Erythroblast (primary cell): ENCODE results near the gene THYN1.
"Not testable (repeated sequence)": the region's sequence is repeated elsewhere in the genome, so short reads cannot be mapped to it uniquely, and the experiment has no call there.

Experiments used
- DNase-seq, 2 experiments: peaks; one replicate each; lab custom pipeline; 2025; lab: John Stamatoyannopoulos, UW
- GATA1 ChIP-seq: IDR thresholded peaks from 2 replicates; pipeline ENCODE4 v1.6.1; 2011; ENCODE audit warnings: low read depth, mild to moderate bottlenecking, control low read depth, low read length, moderate library complexity
- POLR2A ChIP-seq: IDR thresholded peaks from 2 replicates; pipeline ENCODE4 v1.6.1; 2011; ENCODE audit warnings: mild to moderate bottlenecking, low read length

The THYN1 gene

DNA sequence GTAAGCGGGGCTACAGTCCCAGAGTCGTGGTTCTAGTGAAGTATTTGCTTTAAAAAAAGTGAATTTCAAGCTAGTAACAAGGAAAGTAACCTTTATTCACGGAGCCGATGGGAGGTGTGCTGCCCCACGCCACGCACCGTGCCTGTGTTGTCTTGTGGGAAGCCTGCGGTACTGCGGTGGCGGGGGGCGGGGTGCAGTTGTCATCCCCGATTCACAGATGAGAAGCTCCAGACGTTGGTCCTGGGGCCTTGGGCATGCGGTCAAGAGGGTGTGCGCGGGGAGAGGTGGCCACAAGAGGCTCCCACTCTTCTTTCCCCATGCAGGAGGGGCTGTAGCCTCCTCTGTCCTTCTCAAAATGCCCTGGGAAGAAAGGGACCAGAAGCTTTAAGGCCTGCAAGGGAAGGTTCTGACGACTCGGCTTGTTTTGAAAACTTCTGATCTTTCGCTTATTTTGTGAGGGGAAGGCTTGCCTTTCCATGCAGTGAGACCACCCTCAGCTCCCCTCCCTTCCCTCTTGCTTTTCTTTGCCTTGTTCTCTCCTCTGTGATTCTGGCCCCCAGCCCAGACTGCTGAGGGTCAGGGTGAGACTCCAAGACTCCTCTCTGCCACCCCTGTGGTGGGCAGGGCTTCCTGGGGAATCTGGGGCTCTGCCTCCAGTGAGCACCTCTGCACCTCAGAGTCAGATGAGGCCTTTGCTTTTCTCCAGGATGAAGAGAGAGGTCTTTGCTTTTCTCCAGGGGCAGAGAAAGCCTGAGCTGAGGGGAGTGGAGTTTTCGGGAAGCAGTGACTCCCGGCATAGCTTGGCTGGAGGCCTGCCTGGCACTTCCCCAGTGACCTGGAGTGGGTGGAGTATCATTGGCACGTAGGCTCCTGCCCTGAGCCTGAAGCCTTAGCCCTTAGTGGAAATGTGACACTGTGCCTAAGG is 29.2 kb upstream of the THYN1 start:
- no peak for DNase-seq
- no peak for TF ChIP-seq GATA1
- no peak for TF ChIP-seq POLR2A

- DNase-seq = not testable (repeated sequence)
Observed at GRCh38 chr11:134281635-134282034, 28.5 kb upstream of the THYN1 start.

DNA sequence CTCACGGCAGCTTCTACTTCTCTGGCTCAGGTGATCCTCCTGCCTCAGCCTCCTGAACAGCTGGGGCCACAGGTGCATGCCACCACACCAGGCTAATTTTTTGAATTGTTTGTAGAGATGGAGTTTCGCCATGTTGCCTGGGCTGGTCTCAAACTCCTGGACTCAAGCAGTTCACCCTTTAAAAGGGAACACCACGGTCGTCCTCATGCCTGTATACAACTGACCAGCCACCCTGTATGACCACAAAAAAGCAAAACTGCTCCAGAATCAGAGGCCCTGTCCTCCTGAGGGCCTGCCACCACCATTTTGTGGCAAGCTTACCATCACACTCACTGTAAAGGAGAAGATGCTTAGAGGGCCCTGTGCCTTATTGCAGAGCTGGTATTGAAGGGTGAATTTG is 25.2 kb upstream of the THYN1 start:
- TF ChIP-seq POLR2A = no peak
- no peak for TF ChIP-seq GATA1
- DNase-seq = no peak

DNA sequence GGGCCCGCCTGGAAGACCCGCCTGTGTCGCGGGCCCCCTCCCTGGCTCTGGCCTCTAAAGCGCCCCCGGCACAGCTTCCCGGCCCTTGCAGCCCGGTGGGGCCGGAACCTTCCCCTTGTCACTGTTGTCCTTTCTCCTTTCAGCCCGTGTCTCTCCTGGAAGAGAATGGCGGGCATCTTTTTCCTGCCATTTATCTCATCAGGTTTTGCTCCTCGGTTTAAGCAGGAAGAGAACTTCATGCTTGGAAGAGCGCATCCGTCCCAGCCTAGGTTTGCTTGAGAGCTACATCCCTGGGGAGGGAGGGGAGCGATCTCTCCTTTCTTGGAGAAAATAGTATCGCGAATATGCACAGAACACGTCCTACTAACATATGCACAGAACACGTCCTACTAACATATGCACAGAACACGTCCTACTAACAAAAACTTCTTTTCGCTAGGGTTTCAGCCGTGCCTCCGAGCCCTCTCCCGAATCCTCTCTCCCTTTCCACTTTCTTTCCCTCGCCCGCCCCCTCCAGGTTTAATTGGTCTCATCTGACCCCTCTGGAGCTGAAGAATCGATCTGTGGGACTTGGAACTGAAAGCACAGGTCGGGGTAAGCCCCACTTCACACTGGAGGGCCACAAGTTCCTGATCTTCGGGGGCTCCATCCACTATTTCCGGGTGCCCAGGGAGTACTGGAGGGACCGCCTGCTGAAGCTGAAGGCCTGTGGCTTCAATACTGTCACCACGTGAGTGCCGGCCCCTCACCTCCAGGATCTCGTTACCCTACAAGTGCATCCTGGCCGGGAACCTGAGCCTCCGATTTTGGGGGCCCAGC is 24.2 kb upstream of the THYN1 start:
- no peak for DNase-seq
- no peak for TF ChIP-seq GATA1
- TF ChIP-seq POLR2A = no peak

- TF ChIP-seq POLR2A = no peak
- DNase-seq = no peak
Observed at GRCh38 chr11:134276396-134277182, 23.4 kb upstream of the THYN1 start.

DNA sequence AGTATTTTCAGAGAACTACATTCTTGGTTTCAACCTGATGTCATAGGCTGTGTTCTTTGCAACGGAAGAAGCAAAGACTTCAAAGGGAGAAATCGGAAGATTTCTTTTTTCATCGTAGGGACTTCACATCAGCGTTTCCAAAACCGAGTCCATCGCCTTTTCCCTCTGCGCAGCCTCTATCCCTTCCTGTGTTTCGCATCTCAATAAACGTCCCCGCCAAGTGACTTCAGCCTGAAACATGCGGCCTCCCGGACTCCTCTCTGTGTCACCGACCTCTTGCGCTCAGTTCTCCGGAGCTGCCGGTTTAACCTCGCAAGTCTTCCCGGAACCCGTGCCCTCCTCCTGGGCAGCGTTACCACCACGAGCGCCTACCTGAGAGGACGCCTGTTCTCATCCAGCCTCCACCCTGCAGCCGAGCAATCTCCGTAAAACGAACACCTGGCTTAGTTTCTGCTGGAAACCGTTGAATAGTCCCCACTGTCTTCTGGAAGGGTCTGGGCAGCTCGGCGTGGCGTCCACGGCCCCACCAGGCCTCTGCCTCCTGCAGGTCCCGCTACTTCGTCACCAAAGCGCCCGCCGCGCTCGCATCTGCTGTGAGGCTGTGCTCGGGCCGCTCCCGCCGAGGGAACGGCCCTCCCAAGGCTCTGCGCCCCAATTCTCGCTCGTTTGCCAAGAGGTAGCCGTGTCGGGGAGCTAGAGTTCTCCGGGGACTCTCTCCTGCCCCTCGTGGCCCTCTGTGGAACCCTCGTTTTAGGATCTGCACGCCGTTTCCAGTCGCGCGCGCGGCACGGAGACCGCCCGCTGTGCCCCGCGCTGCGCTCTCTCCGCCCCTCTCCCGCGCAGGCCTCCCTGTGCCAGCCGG is 22.6 kb upstream of the THYN1 start, which contains the start of gene GLB1L3:
Gene GLB1L3, plus strand, starts transcription at position 846 of the 862 bp plus-strand sequence. CDS start 362 bp downstream, outside the sequence.
- DNase-seq = peak; percentile 44 to 45
- TF ChIP-seq POLR2A (no peak), GATA1 (no peak)

DNA sequence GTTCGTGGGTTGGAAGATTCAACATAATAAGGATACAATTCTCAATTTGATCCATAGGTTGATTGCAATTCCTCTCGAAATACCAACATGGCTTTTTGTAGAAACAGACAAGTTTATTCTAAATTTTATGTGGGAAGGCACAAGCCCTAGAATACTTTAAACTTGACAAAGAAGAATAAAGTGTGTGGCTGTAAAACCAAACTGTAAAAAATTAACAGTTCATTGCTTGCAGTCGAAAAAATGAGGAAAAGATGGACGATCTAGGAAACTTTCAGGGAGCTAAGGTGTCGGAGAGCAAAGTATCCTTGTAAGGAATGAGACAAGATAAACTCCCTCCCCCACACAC is 22.0 kb upstream of the THYN1 start:
- TF ChIP-seq POLR2A (no peak), GATA1 (no peak)

DNA sequence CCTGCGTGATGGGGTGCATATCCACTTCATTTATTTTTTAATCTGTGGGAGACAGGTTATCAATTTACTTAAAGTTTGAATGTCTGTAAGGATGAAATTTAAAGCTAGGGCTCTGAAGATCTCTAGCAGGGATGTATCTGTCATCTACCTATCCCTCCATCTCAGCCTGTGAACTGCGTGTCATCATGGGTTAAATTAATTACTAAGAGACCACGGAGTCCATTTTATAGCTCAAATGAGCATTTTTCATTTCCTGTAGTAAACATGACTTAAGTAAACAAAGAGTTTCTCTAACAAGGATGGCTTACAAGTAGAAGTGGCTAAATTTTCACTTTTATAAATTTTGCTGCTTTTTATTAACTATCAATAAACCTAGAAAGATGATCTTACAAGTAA is 20.2 kb upstream of the THYN1 start:
- DNase-seq = no peak
- TF ChIP-seq GATA1 = no peak
- TF ChIP-seq POLR2A = no peak

More for the DNA sequence above, 22.0 kb upstream of the THYN1 start:
- DNase-seq = no peak

DNA sequence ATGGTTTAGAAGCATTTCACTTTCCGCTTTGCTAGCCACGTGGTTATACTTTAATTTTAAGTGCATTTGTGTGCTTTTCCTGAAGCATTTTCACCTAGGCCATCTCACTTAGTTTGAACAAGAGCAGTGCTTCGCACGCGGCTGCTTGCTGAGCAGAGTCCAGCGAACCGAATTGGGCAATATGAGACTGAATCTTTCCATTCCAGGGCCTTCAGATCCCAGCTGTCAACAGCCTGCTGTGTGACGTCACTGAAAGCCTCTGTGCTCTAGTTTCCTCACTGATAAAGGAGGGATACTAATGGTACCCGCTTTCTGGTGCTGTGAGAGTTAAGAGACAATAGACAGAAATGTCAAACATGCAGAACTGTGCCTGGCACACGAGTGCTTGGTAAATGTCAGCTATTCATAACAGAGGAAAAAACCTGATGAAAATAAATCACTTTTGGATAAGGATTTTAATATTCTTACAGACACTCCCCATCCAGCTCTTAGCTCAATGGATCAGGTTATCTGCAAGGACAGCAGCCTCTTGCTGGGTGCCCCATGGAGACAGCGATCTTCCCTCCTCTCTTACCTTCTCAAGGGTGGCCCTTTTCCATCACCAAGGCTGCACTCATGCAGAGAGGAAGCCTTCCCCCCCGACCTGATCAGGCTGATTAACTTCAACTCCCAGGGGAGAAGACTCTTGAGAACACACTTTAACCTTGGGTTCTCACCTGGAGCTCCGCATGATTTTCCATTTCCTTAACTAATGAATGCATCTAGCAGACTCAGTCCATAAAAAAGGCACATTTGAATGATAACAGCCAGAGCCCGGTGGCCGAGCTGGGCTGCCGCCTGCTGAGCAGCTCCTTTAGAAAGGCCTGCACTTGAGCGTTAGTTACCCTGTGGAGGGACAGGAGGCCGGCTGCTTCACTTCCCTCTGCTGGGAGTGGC is 19.5 kb upstream of the THYN1 start:
- DNase-seq = no peak
- TF ChIP-seq POLR2A (no peak), GATA1 (no peak)

DNA sequence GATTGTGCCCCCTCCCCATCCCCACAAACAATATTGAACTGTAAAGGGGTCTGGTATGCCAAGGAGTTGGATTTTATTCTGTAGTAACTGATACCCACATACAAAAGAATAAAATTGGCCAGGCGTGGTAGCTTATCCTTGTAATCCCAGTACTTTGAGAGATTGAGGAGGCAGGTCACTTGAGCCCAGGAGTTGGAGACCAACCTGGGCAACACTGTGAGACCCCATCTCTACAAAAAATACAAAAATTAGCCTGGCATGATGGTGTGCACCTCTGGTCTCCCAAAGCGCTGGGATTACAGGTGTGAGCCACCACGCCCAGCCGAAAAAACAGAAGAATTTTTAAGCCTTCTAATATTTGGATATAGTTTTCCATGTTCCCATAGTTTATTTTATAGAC is 18.8 kb upstream of the THYN1 start:
- TF ChIP-seq POLR2A = no peak
- TF ChIP-seq GATA1 = no peak
- no peak for DNase-seq

DNA sequence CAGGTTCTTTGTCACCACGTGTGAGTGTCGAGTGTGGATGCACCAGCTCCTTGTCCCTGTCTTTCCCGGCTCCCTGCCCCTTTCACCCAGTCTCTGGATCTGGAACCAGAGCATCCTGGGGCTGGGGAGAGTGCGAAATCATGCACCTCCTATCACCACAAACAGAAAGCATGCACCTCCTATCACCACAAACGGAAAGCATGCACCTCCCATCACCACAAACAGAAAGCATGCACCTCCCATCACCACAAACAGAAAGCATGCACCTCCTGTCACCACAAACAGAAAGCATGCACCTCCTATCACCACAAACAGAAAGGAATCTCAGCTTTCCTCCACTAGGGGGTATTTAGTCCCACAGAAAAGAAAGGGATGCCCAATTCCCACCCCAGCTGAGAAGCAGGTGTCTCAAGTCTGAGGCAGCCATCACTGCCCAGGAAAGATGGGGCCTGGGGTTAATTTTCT is 17.1 kb upstream of the THYN1 start:
- no peak for DNase-seq
- TF ChIP-seq GATA1 = no peak
- TF ChIP-seq POLR2A = no peak

DNA sequence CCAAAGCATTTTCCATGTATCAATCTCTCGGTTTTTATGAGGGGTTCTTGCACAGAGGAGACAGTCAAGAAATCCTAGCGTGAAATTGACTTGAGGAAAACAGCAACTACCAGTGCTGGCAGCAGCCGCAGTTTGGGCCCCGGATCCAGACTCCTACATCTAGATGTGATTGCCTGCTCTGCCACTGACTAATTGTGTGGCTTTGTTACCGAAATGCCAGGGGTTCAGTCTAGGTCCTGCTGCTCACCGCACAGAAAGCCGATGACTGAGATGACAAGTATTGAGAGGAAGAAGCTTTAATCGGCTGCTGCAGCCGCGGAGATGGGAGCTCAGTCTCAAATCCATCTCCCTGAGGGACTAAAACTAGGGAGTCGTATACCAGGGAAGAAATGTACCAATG is 14.8 kb upstream of the THYN1 start:
- DNase-seq = no peak
- TF ChIP-seq POLR2A (no peak), GATA1 (no peak)
